NCI-H2227 (cell line): Measurements from ENCODE around the gene TMEM213.
"Not testable (repeated sequence)": the region's sequence is repeated elsewhere in the genome, so short reads cannot be mapped to it uniquely, and the experiment has no call there.

Source experiments
- DNase-seq: peaks from one replicate; lab custom pipeline; 2025; ENCODE audit not compliant: unreplicated experiment; lab: John Stamatoyannopoulos, UW

Gene TMEM213

GRCh38 chr7:138797046-138797445 lies 748 bp upstream of the TMEM213 start:
- not testable (repeated sequence) for DNase-seq

GRCh38 chr7:138798836-138799235 lies 1.0 kb downstream of the TMEM213 start:
- DNase-seq = no peak

DNA sequence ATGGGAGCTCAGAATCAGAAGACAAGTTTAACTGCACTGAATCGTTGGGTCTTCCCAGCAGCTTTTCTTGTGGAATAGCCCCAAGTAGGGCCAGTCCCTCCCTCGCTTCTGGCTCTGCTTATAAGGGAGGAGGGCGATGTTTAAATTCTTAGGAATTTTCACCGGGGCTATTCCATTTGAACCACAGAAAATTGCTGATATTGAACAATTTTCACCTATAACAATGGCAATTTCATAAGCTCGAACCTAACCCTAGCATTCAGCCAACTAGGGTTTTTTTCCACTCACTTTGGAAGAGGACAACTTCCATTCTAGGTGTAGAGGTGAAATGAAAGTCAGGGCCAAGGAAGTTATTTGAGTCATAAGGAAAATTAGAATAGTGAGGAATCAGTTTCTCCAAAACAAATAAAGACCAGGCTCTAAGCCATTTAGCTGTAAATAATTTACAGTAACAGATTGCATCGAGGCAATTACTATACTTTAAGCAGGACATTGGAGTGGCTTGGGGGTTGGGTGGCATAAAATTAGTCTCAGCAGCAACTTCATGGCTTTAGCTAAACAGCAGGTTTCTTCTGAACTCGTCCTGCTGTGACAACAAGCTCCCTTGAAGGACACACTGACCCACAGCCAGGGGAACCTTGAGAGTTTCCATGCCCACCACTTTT lies 1.7 kb downstream of the TMEM213 start:
- DNase-seq = no peak

- no peak for DNase-seq
Observed at GRCh38 chr7:138801256-138801655, 3.5 kb downstream of the TMEM213 start.

DNA sequence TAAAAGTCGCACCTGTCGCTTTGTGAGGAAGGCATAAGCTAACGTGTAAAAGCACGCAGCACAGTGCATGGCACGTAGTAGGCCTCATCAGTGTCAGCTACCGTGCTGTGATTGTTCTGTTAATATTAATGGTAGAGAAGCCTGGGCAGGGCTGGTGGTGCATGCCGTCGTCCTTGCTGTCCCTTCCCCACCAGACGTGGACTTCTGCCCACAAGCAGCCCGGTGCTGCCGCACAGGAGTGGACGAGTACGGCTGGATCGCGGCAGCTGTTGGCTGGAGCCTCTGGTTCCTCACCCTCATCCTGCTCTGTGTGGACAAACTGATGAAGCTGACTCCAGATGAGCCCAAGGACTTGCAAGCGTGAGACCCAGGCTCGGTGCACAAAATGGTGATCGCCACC lies 4.9 kb downstream of the TMEM213 start:
- no peak for DNase-seq

DNA sequence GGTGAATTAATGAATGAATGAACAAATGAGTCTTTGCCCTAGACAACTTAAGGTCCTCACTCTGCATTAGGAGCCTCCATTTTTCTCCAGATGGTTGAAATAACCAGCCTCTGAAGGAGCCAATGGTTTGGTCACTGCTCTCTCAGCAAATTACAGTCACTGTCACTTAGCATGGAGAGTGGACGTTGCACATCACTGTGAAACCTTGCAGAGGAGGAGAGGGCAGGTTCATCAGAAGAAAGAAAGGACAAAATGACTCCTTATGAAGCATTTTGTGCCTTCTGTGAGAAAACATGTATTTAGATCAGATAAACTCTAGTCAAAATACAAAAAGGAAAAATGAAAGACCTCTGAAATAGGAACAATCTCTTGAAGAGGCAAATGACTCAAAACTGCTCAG lies 6.8 kb downstream of the TMEM213 start:
- DNase-seq = no peak

DNA sequence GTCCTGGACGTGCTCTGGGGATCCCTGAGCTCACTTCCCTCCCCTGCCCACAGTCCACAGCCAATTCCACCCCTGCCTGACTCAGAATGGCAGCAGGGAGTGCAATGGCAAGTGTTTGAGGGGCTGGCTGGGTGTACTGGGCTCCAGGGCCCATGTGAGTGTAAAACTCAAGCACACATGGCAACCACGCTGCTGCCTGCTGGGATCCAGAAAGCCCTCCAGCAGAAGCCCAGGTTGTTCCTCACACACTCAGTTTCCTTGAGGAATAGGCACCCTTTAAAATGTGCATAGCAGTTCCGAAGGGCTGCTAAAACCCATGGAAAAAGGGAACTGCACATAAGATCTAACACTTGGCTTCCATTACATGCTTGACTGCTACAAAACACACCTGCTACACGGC lies 11.6 kb downstream of the TMEM213 start:
- no peak for DNase-seq

DNA sequence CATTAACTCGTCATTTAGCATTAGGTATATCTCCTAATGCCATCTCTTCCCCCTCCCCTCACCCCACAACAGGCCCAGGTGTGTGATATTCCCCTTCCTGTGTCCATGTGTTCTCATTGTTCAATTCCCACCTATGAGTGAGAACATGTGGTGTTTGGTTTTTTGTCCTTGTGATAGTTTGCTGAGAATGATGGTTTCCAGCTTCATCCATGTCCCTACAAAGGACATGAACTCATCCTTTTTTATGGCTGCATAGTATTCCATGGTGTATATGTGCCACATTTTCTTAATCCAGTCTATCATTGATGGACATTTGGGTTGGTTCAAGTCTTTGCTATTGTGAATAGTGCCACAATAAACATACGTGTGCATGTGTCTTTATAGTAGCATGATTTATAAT lies 13.5 kb downstream of the TMEM213 start:
- not testable (repeated sequence) for DNase-seq

DNA sequence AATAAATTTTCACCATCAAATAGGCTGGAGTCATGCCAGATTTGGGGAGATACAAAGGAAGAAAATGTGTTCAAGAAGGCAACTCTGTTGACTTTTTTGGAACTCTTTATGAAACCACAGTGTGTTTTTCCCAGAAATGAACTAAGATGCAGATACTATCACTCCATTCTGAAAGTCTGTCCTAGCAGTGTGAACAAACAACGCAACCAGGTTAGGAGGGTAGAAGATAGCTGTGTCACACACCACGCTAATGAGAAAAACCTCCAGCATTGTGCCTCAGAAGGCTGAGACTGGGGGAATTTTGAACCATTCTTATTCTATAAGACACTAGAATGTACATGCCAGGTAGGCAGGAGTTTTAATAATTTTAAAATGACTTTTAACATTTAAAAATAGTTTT lies 16.2 kb downstream of the TMEM213 start:
- DNase-seq = no peak

DNA sequence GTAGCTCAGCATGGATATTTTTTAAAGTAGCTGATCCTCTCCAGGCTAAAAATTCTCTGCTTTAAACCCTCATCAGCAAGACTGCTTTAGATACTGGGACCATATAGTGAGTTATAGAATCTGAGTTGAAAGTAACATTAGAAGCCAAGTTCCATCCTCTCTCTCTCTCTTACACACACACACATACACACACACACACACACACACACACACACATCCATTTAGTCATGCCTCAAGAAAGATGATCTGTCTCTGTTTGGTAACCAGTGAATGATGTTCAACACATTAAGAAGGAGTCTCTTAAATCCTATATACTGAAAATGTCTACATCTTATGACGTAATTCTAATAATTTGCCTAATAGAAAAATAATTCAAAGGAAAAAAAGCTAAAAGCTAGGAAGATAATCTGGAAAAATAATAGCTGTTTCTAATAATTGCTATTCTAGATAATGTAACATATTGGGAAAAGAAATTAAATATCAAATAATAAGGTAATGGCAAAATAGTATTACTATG lies 17.1 kb downstream of the TMEM213 start:
- DNase-seq = no peak

DNA sequence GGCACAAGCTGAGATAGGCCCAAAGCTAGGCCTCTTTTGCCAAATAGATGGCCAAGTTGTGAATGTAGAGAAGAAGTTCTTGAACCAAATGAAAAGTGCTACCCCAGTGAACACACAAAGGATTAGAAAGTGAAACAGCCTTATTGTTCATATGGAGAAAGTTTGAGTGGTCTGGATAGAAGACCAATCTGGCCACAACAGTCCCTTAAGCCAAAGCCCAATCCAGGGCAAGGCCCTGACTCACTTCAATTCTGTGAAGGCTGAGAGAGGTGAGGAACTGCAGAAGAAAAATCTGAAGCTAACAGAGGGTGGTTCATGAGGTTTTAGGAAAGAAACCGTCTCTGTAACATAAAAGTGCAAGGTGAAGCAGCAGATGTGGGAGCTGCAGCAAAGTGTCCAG lies 18.9 kb downstream of the TMEM213 start:
- DNase-seq = no peak

GRCh38 chr7:138819625-138820024 lies 21.8 kb downstream of the TMEM213 start:
- no peak for DNase-seq

DNA sequence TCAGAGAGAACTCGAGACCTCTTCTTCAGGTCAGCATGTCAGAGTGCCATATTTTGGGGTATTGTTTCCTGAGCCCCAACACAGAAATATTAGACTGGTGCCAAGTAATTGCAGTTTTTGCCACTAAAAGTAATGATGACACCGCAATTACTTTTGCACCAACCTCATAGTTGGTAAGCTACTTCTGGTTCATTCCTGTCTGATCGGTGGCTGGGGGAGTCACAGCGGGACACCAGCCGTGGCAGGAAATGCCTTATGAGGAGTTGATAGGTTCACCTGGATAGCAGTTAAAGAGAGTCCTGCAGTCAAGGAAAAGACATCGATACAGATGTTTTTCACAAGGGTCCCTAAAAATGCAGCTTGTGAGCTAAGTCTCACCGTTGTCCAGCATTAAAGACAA lies 24.1 kb downstream of the TMEM213 start:
- no peak for DNase-seq

GRCh38 chr7:138822867-138823535 lies 25.2 kb downstream of the TMEM213 start:
- DNase-seq = no peak

GRCh38 chr7:138825049-138825721 lies 27.4 kb downstream of the TMEM213 start:
- no peak for DNase-seq

- no peak for DNase-seq
Observed at GRCh38 chr7:138828302-138828701, 30.5 kb downstream of the TMEM213 start.

GRCh38 chr7:138829335-138829734 lies 31.5 kb downstream of the TMEM213 start:
- DNase-seq = no peak

GRCh38 chr7:138832966-138833365 lies 35.2 kb downstream of the TMEM213 start:
- DNase-seq = no peak

DNA sequence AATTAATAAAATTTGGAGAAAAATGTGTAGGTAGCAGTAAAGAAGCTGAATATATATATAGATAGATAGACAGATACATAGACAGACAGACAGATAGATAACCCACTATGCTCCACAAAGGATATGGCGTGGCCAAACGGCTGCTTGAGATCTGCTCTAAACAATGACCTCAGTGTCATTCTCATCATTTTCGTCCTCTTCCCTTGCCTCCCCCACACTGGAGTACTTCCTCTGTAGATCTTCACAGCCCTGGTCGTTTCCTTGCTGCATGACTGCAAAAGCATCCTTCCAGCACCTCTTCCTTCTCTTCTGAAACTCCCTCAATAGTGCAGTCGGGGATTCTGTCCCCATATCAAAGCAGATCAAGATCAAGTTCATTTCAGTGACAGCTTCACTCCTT lies 35.8 kb downstream of the TMEM213 start:
- DNase-seq = no peak

DNA sequence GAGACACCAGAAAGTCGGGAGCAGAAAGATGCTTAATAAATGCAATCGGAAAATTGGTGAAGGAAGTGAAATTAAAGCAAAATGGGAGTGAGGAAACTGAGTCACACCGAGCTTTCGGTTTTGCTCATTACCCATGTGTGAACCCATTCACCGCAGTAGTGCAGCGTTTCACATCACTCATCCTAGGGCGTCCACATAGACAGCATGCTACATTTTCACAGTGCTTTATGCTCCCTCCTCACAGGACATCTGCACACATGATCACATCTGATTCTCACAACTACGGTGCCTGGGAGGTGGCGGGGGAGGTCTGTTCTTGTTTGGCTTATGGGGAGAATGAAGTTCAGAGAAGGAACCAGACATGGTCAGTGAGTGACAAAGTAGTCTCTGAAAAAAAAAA lies 36.8 kb downstream of the TMEM213 start:
- DNase-seq = no peak

GRCh38 chr7:138835087-138835486 lies 37.3 kb downstream of the TMEM213 start:
- no peak for DNase-seq

DNA sequence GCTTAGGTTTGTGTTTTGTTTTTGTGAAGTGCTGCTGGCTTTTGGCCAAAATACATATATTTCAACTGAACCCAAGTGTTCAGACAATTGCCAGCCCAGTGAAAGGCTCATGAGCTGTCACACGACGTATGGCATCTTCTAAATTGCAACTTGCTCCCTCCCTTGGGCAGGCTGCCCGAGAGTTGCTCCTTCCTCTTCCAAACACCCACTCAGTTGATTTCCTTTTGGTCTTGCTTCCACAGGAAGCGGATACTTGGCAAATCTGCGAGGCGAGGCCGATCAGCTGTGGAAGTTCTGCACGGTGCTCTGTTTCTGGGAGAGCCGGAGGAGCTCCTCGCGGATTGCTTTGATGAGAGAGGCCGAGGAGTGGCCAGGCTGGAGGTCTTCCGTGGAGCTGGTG lies 39.8 kb downstream of the TMEM213 start:
- DNase-seq = no peak
